Raji (cell line): ENCODE results near the gene THBS2.

ENCODE experiments used
- POLR2A ChIP-seq: IDR thresholded peaks from 2 replicates; pipeline ENCODE4 v1.6.1; 2011; ENCODE audit warnings: low read depth, low read length, control low read depth; ENCODE audit not compliant: insufficient read depth

The THBS2 gene

DNA sequence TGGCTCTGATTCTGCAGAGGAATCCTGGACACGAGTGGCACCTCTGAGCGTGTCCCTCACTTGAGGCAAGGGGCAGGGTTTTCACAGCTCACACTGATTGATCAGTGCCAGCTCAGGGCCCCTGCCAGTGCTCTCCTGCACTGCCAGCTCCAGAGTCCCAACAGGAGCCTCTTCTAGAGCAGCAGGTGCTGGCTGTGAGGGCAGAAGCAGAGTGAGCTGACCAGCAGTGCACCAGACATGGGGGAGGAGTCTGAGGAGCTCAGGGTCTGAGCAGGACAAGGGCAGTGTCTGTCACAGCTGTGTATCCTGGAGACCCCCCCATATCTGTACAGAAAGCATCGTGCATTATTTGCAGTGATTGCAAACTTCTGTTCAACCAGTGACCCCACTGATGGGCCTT lies 31.5 kb upstream of the THBS2 start:
- TF ChIP-seq POLR2A = no peak

DNA sequence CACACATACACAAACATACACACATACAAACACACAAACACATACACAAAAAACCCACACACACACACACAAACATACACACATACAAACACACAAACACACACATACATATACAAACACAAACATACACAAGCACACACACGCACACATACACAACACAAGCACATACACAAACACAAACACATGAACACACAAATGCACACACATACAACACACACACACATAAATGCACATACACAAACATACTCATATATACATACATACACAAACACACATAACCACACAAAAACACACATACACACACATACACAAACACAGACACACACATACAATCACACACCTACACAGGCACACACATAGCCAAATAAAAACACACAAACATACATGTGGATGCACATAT lies 30.3 kb upstream of the THBS2 start:
- TF ChIP-seq POLR2A = no peak

DNA sequence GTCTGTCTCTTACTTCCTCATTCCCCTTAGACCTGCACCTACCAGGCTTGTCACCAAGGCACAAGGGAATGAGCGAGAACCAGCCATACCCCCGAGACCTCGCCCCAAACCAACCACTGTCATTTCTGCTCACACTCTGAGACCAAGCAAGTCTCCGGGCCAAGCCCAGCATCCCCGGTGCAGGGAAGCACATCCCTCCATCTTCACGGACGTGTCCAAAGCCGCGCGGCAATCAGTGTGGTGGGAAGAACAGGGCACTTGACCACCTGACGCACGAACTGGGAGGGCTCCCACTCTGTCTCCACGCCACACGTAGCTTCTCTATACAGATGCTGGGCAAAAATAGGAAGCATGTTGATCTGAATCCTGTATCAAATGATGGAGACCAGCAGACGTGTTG lies 28.4 kb upstream of the THBS2 start:
- TF ChIP-seq POLR2A = no peak

DNA sequence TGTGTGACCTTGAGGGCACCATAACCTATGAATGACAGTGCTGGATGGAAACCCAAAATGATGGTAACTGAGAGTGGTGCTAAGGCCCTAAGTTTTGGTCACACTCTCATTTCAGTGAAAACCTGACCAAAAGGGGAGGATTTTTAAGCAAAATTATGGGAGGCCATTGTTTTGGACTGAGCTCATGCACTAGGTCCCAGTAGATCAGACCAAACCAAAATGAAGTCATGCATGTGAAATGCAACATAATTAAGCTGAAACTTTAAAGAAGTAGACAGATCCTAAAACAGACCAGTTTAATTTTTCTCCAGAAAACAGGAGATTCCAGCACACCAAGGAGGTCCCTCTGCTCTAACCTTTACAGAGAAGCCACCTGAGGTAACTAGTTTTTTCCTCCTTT lies 24.0 kb upstream of the THBS2 start:
- no peak for TF ChIP-seq POLR2A

DNA sequence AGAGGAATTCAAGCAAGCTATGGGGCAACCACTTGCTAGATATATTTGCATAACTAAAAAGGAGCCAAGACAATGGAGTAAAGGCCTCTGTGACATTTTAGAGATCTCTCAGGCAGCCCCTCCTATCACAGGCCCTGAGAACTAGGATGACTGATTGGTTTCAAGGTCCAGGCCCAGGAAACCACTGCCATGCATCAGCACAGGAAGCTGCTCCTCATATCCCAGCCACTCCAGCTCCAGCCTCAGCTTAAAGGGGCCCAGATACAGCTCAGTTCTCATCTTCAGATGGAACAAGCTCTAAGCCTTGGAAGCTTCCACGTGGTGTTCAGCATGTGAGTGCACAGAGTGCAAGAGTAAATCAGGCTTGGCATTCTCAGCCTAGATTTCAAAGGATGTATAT lies 21.1 kb upstream of the THBS2 start:
- no peak for TF ChIP-seq POLR2A

DNA sequence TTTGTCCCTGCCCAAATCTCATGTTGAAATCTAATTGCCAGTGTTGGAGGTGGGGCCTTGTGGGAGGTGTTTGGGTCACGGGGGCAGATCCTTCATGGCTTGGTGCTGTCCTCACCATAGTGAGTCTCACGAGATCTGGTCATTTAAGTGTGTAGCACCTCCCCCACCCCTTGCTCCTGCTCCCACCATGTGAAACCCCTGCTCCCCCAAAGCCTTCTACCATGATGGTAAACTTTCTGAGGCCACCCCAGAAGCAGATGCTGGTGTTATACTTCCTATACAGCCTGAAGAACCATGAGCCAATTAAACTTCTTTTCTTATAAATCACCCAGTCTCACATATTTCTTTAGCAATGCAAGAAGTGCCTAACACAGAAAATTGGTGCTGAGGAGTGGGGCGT lies 19.9 kb upstream of the THBS2 start:
- TF ChIP-seq POLR2A = no peak

DNA sequence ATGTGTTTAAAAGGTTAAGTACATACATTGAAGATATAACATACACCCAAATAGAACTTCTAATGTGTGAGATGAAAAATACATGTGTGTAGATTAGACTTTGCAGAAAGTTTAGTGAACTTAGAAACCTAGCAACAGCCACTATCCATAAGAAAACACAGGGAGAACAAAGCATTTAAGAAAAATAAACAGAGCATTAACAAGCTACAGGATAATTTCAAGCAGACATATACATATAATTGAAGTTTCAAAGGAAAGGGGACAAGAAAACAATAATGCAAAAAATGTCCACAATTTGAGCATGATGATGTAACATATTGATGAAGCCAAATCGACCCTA lies 18.2 kb upstream of the THBS2 start:
- TF ChIP-seq POLR2A = no peak

DNA sequence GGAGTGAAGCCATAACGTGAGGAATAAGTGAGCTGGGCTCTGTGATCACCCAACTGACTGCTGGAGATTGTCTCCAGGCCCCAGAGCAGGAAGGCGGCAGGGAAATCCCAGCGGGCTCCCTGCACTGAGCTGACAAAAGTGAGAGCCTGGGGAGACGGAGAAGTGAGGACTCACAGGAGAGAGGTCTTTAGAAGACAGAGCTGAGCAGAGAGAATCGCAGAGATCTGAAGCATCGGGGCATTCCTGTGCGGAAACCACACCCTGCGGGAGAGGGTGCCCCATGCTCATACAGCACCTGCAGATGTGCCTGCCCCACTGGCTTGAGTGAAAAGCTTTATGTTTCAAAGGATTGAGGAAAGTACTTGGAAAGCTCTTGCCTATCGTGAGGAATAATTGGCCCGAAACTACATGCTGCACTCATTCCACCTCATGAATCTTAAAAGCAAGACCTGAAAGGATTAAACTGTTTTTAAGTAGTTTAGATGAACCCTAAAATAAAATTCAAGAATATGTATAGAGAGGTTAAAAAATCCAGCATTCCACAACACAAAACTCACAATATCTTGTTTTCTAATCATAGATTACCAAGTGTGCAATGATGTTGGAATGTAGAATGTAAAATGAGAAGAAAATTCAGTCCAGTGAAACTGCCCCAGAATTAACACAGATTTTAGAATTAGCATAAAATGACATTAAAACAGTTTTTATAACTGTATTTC lies 17.7 kb upstream of the THBS2 start:
- TF ChIP-seq POLR2A = no peak

DNA sequence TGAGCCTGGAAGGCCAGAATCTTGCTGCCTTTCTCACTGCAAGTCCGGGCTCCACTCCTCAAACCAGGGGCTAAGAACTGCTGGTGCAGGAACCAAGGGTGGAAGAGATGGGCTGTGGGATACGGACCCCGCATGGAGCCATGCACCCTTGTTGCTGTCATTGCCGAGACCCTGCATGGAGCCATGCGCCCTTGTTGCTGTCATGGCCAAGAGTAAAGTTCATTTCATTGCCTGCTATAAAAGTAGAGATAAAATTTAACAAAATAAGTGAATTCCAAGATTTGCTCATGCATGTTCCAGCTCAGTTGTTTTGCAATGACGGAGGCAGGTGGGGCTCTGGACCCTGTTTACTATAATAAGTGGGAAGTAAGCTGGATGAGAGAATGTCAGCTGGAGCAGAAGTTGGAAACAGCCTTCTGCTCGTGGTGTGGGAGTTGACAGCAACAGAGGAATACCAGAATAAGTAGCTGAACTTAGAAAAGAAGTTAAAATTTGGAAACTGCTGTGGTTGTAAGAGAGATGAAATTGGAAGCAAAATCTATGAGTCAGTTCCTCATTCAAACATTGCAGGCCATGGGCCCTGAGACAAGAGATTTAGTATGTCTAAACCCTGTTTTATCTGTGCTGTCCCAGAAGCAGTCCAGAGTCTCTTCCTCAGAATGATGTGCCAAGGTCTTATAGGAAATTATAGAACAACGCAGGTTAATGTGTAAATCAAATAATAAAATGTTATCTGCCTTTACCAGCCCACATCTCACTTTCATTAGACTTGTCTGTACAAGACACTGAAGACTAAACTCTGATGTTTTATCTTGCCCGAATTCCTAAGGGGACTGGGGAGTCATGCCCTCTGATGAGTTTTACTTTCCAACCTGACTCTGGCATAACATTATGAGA lies 15.8 kb upstream of the THBS2 start:
- TF ChIP-seq POLR2A = no peak

DNA sequence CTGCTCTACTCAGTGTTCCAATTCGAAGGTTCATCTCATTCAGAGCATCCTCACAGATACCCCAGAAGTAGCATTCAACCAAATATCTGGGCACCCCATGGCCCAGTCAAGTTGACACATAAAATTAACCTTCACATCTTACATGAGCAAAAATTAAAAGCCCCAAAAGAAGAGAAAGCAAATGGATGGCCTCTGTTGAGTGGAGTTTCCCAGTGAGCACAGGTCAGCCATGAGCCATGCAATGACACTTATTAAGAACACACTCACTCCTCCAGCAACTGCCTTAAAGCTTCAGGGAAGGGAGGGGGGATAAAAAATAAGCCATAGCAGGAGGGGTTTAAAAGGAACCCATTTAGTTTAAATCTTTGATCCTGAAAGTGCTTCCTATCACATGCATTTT lies 14.6 kb upstream of the THBS2 start:
- TF ChIP-seq POLR2A = no peak

DNA sequence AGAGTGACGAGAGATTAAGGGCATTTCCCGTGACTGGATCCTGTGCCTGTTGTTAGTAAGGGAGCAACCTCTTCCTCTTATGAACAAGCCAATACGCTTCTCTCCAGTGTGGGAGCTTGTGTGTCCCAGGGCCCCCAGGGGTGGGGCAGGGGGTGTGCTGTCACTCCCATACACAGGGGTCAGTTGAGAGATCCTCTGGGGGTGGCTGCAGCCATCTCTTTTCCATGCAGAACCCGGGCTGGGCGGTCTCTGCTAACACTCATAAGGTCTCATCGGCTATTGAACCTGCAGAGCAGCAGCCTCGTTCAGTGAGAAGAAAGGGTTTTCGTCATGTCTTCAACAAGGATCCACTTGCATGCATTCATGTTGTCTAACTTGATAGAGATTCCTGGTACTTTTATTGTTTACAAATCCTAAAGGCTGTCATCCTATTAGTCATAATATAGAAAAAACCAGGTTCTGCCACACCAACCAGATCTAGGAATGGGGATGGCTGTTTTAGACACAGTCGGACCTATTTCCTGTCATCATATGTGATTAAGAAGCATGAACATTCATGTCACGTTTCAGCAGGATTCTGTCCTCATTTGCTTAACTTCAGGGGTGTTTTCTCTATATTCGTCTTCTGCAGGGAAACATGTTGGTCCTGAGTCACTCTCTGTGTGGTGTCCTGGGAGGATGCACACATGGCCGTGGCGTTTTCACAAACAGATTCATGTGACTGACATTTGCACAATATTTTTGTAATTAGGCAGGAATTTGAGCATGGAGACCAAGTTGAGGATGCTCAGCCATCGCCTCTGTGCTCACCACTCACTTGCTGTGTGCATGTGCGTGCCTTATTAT lies 13.3 kb upstream of the THBS2 start:
- no peak for TF ChIP-seq POLR2A

DNA sequence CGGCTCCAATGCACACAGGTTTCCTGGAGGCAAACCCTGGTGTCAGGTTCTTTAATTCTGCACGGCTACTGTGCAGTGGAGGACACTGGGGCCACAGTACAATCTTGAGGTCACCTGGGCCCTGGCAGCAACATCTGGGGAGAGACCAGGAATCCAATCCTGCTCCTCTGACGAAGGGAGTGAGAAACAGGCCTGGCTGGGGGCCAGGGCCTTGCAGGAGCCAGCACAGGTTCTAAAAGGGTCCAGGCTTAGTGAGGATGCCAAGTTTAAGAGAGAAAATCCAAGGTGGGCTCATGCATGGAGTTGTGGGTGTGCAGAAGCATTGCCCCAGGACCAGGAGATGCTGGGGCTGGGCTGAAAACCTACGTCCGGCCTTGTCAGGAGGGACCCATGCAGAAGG lies 12.6 kb upstream of the THBS2 start:
- TF ChIP-seq POLR2A = no peak

DNA sequence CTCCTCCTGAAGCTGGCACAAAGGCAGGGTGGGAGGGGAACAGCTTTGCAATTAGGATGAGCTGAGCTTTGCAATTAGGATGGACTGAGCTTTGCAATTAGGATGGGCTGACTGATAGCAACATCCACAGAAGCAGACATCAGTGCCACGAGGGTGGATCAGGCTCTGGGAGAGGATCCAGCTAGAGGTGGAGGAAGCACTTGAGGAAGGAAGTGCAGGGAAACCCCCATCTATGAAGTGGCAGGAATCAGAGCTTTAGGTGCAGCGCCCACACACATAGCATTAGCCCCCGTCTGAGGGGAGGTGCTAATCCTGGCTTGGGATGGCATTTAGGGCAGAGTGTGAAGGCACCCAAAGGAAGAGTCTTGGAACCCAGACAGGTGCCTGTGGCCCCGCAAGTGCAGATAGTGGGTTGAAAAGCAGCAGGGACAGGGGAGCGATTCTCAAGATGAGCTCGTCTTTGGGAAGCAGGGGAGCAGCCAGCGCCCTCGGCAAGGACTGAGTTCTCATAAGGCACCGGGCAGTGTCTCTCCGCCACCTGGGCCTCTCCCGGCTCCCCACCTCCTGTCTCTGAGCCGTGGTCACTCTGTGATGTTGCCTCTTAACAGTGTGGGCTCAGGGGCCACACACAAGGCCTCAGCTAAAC lies 12.0 kb upstream of the THBS2 start:
- TF ChIP-seq POLR2A = no peak

DNA sequence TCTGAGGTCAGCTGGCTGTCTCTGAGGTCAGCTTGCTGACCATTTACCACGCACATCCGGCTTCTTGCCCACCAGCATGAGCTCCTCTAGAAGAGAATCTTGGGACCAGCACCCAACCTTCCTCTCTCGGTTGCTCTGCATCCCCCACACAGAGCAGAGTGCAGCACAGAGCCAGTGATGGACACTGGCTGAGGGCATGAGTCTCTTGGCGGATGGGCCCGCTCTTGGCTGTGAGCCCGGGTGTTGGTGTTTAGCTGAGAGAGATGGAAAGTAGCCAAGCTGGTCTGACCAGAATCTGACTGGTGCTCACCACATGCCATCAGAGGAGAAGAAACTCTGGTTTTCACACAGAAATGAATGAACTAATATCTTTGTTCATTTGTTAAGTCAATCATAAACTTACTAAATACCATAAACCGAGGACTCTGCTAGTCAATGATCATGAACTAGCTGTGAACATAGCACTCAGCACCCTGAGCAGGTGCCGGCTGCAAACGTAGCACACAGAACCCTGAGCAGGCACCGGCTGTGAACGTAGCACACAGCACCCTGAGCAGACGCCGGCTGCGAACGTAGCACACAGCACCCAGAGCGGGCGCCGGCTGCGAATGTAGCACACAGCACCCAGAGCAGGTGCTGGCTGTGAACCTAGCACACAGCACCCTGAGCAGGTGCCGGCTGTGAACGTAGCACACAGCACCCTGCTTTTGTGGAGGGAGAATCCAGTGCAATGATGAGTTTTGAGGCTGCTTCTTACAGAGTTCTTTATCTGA lies 10.4 kb upstream of the THBS2 start:
- no peak for TF ChIP-seq POLR2A

DNA sequence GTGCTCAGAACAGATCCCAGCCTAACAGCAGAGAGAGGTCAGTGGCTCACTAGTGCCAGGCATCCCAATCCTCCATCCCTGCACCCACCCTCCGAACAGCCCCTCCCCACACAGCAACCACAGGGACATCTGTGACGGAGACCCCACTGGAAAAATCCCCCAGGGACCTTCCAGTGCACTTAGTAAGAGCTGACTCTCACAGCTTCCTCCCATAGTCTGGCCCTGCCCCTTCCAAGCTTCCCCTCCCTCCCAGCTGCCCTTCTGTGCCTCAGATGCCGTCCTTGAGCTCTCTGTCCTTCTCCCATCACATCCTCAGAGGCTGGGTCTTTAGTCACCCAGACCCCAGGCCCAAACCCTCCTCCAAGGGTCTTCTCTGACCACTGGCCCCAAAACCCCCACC lies 9.7 kb upstream of the THBS2 start:
- no peak for TF ChIP-seq POLR2A

DNA sequence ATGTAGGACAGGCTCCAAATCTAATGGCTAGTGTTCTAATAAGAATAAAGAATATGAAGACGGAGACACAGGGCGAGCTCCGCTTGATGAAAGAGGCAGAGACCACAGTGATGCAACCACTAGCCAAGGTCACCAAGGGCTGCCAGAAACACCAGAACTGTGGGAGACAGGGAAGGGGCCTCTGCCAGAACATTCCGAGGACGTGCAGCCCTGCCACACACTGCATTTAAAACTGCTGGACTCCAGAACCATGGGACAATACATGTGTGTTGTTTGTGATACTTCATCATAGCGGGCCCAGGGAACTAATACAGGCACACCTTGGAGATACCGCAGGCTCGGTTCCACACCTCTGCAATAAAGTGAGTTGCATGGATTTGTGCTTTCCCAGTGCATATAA lies 2.9 kb upstream of the THBS2 start:
- TF ChIP-seq POLR2A = no peak
